Measurements from ENCODE around the gene MYRFL. TPM values are rescaled to one million over a fixed set of nuclear protein-coding genes. Genes with fewer than 3 reads are reported as not detected.

MYRFL gene
- total RNA-seq, 1 experiment from 2014 or later = 0.57 TPM

DNA sequence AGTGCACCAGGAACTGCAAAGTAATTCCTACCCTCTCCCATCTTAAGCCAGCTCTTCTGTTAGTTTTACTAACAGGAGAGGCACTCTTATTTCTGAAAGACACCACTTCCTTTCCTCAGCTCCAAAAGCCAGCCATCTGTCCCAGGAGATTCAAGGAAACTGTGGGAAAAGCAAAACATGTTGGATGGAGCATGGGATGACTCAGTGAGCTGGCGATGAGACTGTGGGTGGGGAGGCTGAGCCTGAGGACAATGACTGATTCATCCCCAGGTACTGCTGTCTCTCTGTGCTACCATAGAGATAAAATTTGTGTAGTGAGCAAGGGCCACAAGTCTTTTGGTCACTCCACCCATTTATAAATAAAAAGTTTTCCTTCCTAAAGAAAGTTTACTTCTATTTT is 141.4 kb downstream of the MYRFL start:
- no peak overlapping the region for H4K91ac ChIP-seq (ENCODE audit: insufficient read length, low read depth, low read length)
- no peak overlapping the region for H3K4me2 ChIP-seq (ENCODE audit: insufficient read depth, insufficient read length, low read length)
- no peak overlapping the region for H3K14ac ChIP-seq (ENCODE audit: insufficient read depth, low read length)
- H3K9ac ChIP-seq (ENCODE audit: extremely low read depth, insufficient read length, low read length) = no peak overlapping the region
- H3K23me2 ChIP-seq (ENCODE audit: insufficient read length, low read depth, low read length, poor library complexity, severe bottlenecking) = no peaks in the 10 kb centered on the region
- H2BK12ac ChIP-seq (ENCODE audit: insufficient read length, low read depth, low read length) = no peak overlapping the region
- H4K5ac ChIP-seq (ENCODE audit: insufficient read length, low read depth, low read length) = no peak overlapping the region
- no peaks in the 10 kb centered on the region for H3K9me3 Mint-ChIP-seq
- TF ChIP-seq, protein P1, sequence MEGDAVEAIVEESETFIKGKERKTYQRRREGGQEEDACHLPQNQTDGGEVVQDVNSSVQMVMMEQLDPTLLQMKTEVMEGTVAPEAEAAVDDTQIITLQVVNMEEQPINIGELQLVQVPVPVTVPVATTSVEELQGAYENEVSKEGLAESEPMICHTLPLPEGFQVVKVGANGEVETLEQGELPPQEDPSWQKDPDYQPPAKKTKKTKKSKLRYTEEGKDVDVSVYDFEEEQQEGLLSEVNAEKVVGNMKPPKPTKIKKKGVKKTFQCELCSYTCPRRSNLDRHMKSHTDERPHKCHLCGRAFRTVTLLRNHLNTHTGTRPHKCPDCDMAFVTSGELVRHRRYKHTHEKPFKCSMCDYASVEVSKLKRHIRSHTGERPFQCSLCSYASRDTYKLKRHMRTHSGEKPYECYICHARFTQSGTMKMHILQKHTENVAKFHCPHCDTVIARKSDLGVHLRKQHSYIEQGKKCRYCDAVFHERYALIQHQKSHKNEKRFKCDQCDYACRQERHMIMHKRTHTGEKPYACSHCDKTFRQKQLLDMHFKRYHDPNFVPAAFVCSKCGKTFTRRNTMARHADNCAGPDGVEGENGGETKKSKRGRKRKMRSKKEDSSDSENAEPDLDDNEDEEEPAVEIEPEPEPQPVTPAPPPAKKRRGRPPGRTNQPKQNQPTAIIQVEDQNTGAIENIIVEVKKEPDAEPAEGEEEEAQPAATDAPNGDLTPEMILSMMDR (conservative IDR thresholded peaks at IDR 0.05) = no peak
- no peaks in the 10 kb centered on the region for H3K79me2 ChIP-seq (ENCODE audit: insufficient read depth, low read length)
- H3K36me3 Mint-ChIP-seq (ENCODE audit: insufficient read depth in 1 of 3, low read depth in 3 of 3) = no peaks in the 10 kb centered on the region
- no peak overlapping the region for H3K56ac ChIP-seq (ENCODE audit: insufficient read length, low read depth, low read length)
- no peak overlapping the region for H3K27ac ChIP-seq (ENCODE audit: insufficient read length, low read depth, low read length)
- H4K20me1 ChIP-seq (ENCODE audit: control insufficient read depth, insufficient read depth, insufficient read length) = no peaks in the 10 kb centered on the region
- no peak overlapping the region for H2BK5ac ChIP-seq (ENCODE audit: insufficient read length, low read length)
- H3K4ac ChIP-seq (ENCODE audit: low read depth, low read length) = no peak overlapping the region
- peaks cover 0 to 3% of the 10 kb centered on the region in 2 experiments; a peak in 1 of 4 replicates for H3K4me1 Mint-ChIP-seq
- WGBS (ENCODE audit: extremely low coverage, insufficient read length, low lambda C conversion rate) = no CpG with 5 or more reads among the region's 1 CpG
- no peaks in the 10 kb centered on the region for H3K4me1 ChIP-seq (ENCODE audit: insufficient read depth, low read length)
- no peak for DNase-seq
- no peak overlapping the region for H4K8ac ChIP-seq (replicated peaks; ENCODE audit: insufficient read length, low read depth, low read length)
- H3K4me3 Mint-ChIP-seq = no peak overlapping the region
- no peak overlapping the region for H3K23ac ChIP-seq (ENCODE audit: insufficient read length, low read depth, low read length)
- no peak overlapping the region for H3K27ac Mint-ChIP-seq
- no peak overlapping the region for H2AK5ac ChIP-seq (ENCODE audit: insufficient read length, low read length)
- H3K27me3 ChIP-seq (ENCODE audit: insufficient read depth, low read length) = no peaks in the 10 kb centered on the region
- no peak overlapping the region for H2BK15ac ChIP-seq (ENCODE audit: low read depth, low read length)
- no peak overlapping the region for H2AFZ ChIP-seq (ENCODE audit: low read length)
- H3K27me3 Mint-ChIP-seq (ENCODE audit: low read depth) = no peaks in the 10 kb centered on the region
- no peaks in the 10 kb centered on the region for H3K9me3 ChIP-seq (ENCODE audit: control insufficient read depth, low read depth, low read length)
- H2BK20ac ChIP-seq (ENCODE audit: low read depth, low read length, poor library complexity, severe bottlenecking) = no peak overlapping the region
- H3T11ph ChIP-seq (ENCODE audit: low read length) = no peak overlapping the region
- no peaks in the 10 kb centered on the region for H3K79me1 ChIP-seq (ENCODE audit: insufficient read depth, low read depth, low read length, poor library complexity, severe bottlenecking)
- no peak overlapping the region for H2BK120ac ChIP-seq (ENCODE audit: low read depth, low read length, poor library complexity, severe bottlenecking)
- H3K18ac ChIP-seq (ENCODE audit: insufficient read length, low read depth, low read length) = no peak overlapping the region
